Colonic mucosa (tissue), 4 donors: ENCODE results near the gene RALGAPA2. TPM values are rescaled to one million over a fixed set of nuclear protein-coding genes. Genes with fewer than 3 reads are reported as not detected.

Source experiments
- DNase-seq: peaks from one replicate; pipeline ENCODE4 v3.0.0-alpha.2; 2020
- H3K27ac ChIP-seq: fragments of 200-600 bp; one replicate; pipeline ENCODE4 v1.8.0; 2021
- H3K27me3 ChIP-seq: fragments of 200-600 bp; one replicate; pipeline ENCODE4 v1.8.0; 2021
- H3K36me3 ChIP-seq: fragments of 200-600 bp; one replicate; pipeline ENCODE4 v1.8.0; 2021
- H3K4me1 ChIP-seq: fragments of 200-600 bp; one replicate; pipeline ENCODE4 v1.8.0; 2021; ENCODE audit warnings: mild to moderate bottlenecking
- H3K4me3 ChIP-seq: fragments of 200-600 bp; one replicate; pipeline ENCODE4 v1.8.0; 2021
- H3K9ac ChIP-seq, 2 donors: one replicate each; pipeline ENCODE4 v1.7.0; 2013; ENCODE audit warnings: control low read depth in 2 of 2, low read depth in 2 of 2, low read length in 2 of 2
- H3K9me3 ChIP-seq: fragments of 200-600 bp; one replicate; pipeline ENCODE4 v1.8.0; 2021
- CTCF ChIP-seq: fragments of 200-600 bp; IDR thresholded peaks from one replicate; pipeline ENCODE4 v1.8.0; 2022; ENCODE audit warnings: antibody characterized with exemption, mild to moderate bottlenecking
- intact Hi-C: fragments of 100-400 bp; cut with DNase I; formaldehyde crosslinking; loops from one replicate; pipeline ENCODE4 v1.14.1; 2022
- total RNA-seq, 2 donors: library from RNA; stranded (reverse); fragmentation: NEBNext Ultra II Directional in 1 of 2; extraction: Animal tissue kit (Norgen Biotek cat#: 25700) in 1 of 2; gene quantifications; one replicate each; pipeline ENCODE4 v1.2.1, GENCODE V29; 2021
- donor health status: healthy.
- donor health status: DM: no; HTN: no; CAD: no.
- donor health status: DM: no; HTN: no; CAD: no.

RALGAPA2 gene
- total RNA-seq, 2 donors from 2014 or later: 64.5 to 66.1 TPM

- H3K4me3 ChIP-seq: no peak overlapping the region
- H3K9ac ChIP-seq: no peak overlapping the region
- intact Hi-C loops: no loop called here
- no peak for DNase-seq
- H3K27me3 ChIP-seq: no peaks in the 10 kb centered on the region
- H3K9me3 ChIP-seq: no peaks in the 10 kb centered on the region
- H3K27ac ChIP-seq: no peak overlapping the region
- H3K36me3 ChIP-seq: no peaks in the 10 kb centered on the region
- H3K4me1 ChIP-seq: no peaks in the 10 kb centered on the region
- TF ChIP-seq CTCF: no peak
These were observed 43.8 kb downstream of the RALGAPA2 start for GRCh38 chr20:20668639-20669038.

- DNase-seq: no peak
- Histone ChIP-seq H3K9ac (no peak overlapping the region), H3K36me3 (no peaks in the 10 kb centered on the region), H3K4me3 (no peak overlapping the region), H3K27ac (no peak overlapping the region), H3K27me3 (no peaks in the 10 kb centered on the region), H3K9me3 (no peaks in the 10 kb centered on the region), H3K4me1 (no peaks in the 10 kb centered on the region)
- TF ChIP-seq CTCF: no peak
- intact Hi-C loops: loop anchor here (2.0 kb wide), 1 partner anchor 158 kb away; no protein-coding TSS in a partner anchor
These were observed 46.1 kb downstream of the RALGAPA2 start for GRCh38 chr20:20666359-20666758.

- Histone ChIP-seq H3K9me3 (no peaks in the 10 kb centered on the region), H3K27ac (no peak overlapping the region), H3K36me3 (no peaks in the 10 kb centered on the region), H3K27me3 (no peaks in the 10 kb centered on the region), H3K4me1 (no peaks in the 10 kb centered on the region), H3K9ac (no peak overlapping the region), H3K4me3 (no peak overlapping the region)
- intact Hi-C loops: loop anchor here (2.0 kb wide), 1 partner anchor 159 kb away; no protein-coding TSS in a partner anchor
- DNase-seq: no peak
- TF ChIP-seq CTCF: no peak
These were observed 46.7 kb downstream of the RALGAPA2 start for GRCh38 chr20:20665606-20666332.

- Histone ChIP-seq H3K4me3 (no peak overlapping the region), H3K27ac (no peak overlapping the region), H3K4me1 (no peaks in the 10 kb centered on the region), H3K36me3 (no peaks in the 10 kb centered on the region), H3K9ac (no peak overlapping the region), H3K9me3 (no peaks in the 10 kb centered on the region), H3K27me3 (no peaks in the 10 kb centered on the region)
- intact Hi-C loops: no loop called here
- TF ChIP-seq CTCF: peak; percentile 35
- DNase-seq: no peak
These were observed 47.5 kb downstream of the RALGAPA2 start for GRCh38 chr20:20664795-20665589.

GRCh38 chr20:20663841-20664240 lies 48.6 kb downstream of the RALGAPA2 start:
- Histone ChIP-seq H3K27me3 (no peaks in the 10 kb centered on the region), H3K4me3 (no peak overlapping the region), H3K36me3 (no peaks in the 10 kb centered on the region), H3K9me3 (no peaks in the 10 kb centered on the region), H3K9ac (no peak overlapping the region), H3K4me1 (no peaks in the 10 kb centered on the region), H3K27ac (no peak overlapping the region)
- no peak for DNase-seq
- TF ChIP-seq CTCF: no peak
- intact Hi-C loops: no loop called here
